Measurements from ENCODE around the gene CYP4F12.

The CYP4F12 gene

DNA sequence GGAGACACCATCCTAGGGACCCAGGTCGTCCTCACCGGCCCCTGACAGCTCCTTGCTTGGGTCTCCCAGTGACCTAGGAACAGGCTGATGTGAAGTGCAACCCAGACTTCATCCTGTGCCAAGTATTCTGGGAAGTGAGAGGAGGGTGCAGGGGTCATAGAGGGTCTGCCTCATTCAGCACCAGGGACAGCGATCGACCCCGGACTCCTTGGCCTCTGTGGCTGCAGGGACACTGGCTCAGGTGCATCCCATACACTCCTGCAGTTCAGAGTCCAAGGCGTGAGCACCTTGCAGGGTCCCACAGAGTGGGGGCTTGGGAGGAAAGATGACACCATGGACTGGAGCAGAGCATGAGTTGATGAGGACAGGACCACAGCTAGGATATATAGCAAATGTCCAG lies 44.9 kb downstream of the CYP4F12 start:
- DNase-seq, result no peak

DNA sequence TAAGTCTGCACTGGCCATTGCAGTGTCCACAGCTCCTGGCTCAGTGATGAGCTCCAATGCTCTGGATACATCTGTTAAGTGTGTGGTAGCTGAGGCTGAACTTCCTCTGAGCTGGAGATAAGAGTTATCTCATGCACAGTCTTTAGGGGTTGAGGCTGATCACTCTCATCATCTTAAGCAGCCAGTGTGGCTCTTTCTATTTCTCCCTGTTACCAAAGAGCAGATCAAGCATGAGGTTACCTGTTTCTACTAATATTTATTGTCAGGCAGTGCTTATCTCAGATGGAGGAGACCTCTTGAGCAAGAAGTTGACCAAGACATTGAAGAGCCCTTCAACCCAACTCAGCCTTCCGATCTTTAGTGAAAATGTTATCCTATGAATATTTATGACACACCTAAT lies 48.4 kb downstream of the CYP4F12 start:
- DNase-seq, result no peak

DNA sequence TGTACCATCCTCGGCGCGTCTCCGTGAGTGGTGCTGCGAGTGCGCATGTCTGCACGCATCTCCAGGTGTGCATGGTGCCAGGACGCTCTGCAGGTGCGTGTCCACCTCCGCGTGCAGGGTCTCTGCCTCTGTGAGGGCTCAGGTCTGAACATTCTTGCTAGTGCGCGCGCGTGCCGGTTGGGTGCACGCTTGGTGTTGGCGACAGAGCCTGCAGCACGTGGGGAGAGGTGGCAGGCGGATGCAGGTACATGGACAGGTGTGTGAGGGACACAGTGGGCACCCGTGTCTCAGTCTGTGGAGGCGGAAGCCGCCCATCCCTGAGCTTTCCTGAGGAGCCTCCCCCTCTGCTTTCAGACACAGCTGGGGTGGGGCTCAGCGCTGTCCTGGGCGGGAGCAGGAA lies 50.1 kb downstream of the CYP4F12 start:
- DNase-seq, result no peak

DNA sequence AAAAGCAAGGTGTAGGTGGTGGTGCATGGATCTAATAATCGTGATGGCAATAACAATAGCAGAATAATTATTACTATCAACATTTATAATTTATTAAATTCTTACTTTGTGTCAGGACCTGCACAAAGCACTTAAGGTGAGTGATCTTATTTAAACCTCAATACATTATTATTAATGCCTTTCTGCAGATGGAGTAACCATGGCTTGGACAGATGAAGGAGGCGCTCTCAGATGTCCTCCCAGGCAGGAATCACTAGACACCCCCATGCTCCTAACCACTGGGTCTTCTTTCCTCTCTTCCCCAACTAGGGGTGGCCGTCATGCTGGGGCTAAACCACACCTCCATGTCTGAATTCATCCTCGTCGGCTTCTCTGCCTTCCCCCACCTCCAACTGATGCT lies 54.8 kb downstream of the CYP4F12 start, which contains the start of gene OR10H2:
OR10H2 (plus strand) TSS at position 301 of the 400 bp plus-strand sequence; CDS start at position 321, 20 bp downstream.
- no peak for DNase-seq

DNA sequence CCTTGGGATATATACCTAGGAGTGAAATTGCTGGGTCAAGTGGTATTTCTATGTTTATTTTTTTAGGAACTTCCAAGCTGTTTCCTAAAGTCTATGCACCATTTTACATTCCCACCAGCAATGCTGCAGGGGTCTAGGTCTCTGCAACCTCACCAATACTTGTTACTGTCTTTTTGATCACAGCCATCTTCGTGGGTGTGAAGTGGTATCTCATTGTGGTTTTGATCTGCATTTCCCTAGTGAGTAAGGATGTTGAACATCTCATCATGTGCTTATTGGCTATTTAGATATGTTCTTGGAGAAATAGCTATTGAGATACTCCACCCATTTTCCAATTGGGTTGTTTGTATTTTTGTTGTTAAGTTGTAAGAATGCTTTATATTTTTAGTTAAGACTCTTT lies 57.7 kb downstream of the CYP4F12 start:
- DNase-seq, result no peak

DNA sequence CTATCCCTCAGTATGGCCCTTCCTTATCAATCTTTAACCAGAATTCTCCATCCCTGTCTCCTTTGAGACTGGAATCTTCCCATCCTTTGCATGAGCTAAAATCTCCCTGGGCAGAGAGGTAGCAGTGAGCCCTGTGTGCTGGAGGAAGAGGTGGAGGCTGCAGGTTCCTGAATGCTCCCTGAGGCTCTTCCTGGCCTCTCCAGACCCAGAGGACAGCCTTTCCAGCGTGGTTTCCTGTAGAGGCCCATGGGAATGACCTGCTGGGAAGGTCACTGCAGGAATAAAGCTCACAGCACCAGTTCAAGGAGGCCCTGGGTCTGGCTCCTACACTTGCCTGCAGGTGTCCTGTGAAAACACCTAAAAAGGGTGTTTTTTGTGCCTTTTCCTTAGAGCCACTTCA lies 59.5 kb downstream of the CYP4F12 start:
- no peak for DNase-seq

DNA sequence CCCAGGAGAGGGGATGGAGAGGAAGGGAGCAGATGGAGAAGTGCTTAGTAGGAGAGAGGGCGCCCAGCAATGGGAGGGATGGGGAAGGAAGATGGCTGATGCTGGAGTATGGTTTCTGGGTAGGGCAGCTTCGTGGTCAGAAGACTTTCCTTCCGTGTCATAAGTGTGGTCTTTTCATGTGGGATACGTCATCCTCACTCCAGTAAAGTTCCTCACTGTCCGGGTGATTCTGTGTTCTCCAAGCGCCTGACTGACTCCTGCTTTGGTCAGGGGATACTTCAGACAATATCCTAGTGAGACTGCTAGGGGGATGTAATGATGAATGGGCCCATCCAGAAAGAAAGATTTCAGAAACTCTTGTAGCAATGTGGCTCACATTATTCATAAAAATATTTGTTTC lies 61.0 kb downstream of the CYP4F12 start:
- no peak for DNase-seq

DNA sequence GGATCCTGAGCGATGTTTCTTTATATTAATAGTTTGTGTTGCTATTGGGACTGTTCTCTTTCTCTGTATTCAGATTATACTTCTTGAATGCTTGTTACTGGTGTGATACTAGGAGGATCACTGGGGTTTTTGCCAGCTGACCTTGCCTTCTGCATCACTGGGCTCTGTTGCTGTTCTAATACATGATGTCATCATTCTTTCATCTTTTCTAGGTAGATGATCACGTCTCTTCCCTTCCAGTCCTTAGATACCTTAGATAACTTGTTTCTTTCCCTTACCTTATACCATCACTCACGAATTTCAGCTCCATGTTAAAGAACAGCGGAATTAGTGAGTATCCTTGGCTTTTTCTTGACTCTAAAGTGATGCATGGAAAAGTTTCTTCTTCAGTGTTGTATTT lies 64.8 kb downstream of the CYP4F12 start, which contains the start of gene OR10H3:
OR10H3 (plus strand) TSS at position 264 of the 400 bp plus-strand sequence. CDS start 3,408 bp downstream, outside the sequence.
- no peak for DNase-seq

DNA sequence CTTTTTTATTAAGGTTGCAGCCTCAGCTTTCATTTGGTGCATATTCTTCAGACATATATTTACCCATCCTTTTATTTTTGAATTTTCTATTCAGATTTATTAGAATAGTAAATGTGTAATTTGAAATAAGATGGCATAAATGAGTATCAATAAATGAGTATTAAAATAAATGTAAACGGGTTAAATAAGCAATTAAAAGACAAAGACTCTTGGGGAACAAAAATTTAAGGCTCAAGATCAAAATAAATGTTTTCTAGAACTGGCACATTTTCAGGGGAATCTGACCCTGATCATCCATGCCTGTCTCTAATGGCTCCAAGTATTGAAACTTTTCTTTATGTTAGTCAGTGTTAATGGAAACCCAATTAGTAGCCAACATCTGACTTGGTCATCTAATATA lies 67.9 kb downstream of the CYP4F12 start:
- no peak for DNase-seq
